HG02588 (cell line): ENCODE results near the gene GMPR2.

Experiments used
- ATAC-seq: cut with Tn5 transposase; IDR thresholded peaks from one replicate; pipeline ENCODE4 v1.9.1; 2021; ENCODE audit warnings: mild to moderate bottlenecking, moderate library complexity; ENCODE audit not compliant: unreplicated experiment

GMPR2 gene

GRCh38 chr14:24263848-24264247, 31.1 kb downstream of the GMPR2 start:
- no peak for ATAC-seq

- ATAC-seq = no peak
These were observed 31.6 kb downstream of the GMPR2 start for GRCh38 chr14:24264298-24264697.

- no peak for ATAC-seq
These were observed 33.9 kb downstream of the GMPR2 start for GRCh38 chr14:24266344-24267244.

GRCh38 chr14:24267516-24267915, 34.8 kb downstream of the GMPR2 start:
- ATAC-seq = no peak

GRCh38 chr14:24268225-24268624, 35.5 kb downstream of the GMPR2 start:
- no peak for ATAC-seq

GRCh38 chr14:24269368-24269767, 36.6 kb downstream of the GMPR2 start:
- ATAC-seq = no peak

GRCh38 chr14:24269910-24270536, 37.3 kb downstream of the GMPR2 start:
- ATAC-seq = no peak

GRCh38 chr14:24270537-24271133, 37.9 kb downstream of the GMPR2 start:
- no peak for ATAC-seq

GRCh38 chr14:24271134-24271833, 38.6 kb downstream of the GMPR2 start, which contains the start of gene RABGGTA:
Gene RABGGTA, minus strand, starts transcription at chr14:24271597. Its CDS starts 482 bp downstream, at chr14:24271115.
- peak; percentile 88 for ATAC-seq

- ATAC-seq = no peak
These were observed 39.1 kb downstream of the GMPR2 start for GRCh38 chr14:24271834-24272263.

- ATAC-seq = no peak
These were observed 39.7 kb downstream of the GMPR2 start for GRCh38 chr14:24272467-24272866.

GRCh38 chr14:24273422-24273998, 40.8 kb downstream of the GMPR2 start:
- ATAC-seq = no peak

GRCh38 chr14:24274101-24274543, 41.4 kb downstream of the GMPR2 start:
- ATAC-seq = peak; percentile 37

GRCh38 chr14:24277071-24277470, 44.3 kb downstream of the GMPR2 start:
- no peak for ATAC-seq

GRCh38 chr14:24277606-24278321, 45.0 kb downstream of the GMPR2 start:
- ATAC-seq = no peak

GRCh38 chr14:24278424-24278823, 45.7 kb downstream of the GMPR2 start:
- ATAC-seq = no peak

GRCh38 chr14:24279301-24280186, 46.8 kb downstream of the GMPR2 start:
- peak; percentile 68 for ATAC-seq

- no peak for ATAC-seq
These were observed 48.2 kb downstream of the GMPR2 start for GRCh38 chr14:24280797-24281460.
